ENCODE results near the gene LRRC8B.
"Not testable (repeated sequence)": the region's sequence is repeated elsewhere in the genome, so short reads cannot be mapped to it uniquely, and the experiment has no call there.

The LRRC8B gene

DNA sequence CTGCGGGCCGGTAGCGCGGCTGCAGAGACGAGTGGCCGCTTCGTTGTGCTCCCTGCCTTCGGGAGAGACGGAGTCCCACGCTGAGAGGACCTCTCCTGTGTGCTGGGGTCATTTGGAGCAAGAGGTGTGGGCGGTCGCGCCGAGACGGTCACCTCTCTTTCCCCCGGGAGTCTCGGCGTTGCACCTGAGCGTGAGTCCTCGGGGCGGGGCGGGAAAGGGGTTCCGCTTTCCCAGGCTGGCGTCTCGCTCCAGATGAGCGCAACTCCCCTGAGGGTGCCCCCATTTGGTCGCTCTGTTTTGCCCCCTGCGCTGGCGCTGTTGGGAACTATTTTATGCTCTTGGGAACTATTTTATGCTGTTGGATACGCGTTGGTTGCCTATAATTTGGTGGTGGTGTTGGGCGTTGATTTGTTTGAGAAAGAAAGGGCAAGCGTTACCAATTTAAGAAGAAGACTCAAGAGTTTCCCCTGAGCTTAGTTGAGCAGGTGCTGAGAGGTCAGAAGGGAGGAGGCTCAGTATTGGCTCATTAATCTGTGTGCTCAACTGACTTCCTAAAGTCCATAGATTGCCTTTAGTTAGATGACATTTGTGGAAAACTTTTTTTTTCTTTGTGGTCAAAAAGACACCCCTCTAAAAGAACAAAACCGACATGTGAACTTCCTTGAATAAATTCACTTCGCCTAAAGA is 683 bp downstream of the LRRC8B start:
- peak; percentile 79 for DNase-seq

DNA sequence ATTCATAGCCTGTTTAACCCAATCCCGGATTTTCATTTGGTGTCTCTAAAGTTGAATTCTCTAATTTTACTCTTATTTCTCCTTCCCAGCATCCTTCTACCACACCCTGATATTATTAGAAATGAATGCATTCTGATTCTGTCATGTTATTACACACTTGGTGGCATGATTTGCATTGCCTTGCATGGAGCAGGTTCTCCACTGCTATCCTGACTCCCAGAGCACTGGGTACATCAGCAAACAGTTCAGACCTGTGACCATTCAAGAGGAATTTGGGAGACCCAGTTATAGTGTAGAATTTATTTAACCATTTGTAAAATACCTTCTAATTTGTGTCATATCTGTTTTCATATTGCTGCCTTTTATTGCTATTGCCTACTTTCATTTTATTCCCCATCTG is 2.6 kb downstream of the LRRC8B start:
- DNase-seq = no peak

DNA sequence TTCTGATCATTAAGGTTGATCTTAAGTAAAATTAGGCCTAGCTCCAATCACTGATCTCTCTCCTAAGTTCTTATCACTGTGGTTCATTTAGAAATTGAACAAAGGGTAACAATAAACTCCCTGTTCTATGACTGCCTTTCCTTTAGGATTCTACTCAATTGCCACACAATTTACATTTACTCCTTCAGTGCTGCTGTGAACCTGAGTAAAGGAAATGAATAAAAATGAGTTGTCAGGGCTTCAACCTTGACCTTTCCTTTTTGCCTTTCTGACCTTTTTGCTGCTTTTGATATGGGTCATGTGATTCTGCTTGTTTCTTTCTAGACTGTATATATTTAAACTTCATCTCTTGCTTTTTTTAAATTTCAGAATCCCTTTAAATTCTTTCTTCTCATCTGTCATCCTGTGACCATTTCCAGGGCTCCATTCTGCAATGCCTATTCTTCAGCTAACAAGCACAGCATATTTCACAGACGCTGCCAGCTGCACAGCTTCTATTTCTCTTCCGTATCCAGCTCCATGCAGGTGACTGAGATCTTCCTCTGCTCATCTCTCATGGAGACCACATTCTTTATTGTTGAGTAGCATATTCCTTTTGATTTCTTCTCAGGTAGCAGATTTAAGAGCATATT is 3.2 kb downstream of the LRRC8B start:
- DNase-seq = no peak

DNA sequence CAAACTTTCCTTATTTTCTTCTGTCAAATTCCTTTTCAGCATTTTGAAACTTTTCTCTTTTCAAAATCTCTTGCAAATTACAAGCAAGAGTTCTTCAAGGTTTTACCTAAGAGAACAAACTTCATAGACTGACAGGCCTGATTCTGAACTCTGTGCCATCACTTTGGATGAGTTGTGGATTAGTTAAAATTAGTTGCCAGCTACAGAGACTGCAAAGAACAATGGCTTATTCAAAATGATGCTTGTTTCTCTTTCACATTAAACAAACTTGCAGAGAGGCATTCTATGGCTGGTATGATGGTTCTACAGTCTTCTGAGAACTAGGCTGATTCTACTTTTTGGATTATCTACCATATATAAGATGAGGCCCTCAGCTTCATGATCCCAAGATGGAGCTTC is 3.8 kb downstream of the LRRC8B start:
- DNase-seq = no peak

DNA sequence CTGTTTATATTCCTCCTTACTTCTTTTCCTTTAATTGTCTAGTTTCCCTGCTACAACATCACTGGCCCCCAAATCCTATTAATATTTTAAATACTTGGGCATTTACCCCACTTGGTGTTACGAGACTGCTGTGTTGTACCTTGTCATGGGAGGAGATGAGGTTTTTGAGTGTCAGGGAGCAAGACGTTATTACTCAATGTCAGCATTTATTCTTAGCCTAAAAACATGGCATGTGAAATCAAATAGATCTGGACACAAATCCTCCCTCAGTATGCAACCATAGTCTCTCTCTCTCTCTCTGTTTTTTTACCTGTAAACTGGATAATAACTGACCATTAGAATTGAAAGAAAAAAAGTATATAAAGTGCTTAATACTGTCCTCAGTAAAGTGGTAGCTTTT is 4.6 kb downstream of the LRRC8B start:
- DNase-seq = no peak

DNA sequence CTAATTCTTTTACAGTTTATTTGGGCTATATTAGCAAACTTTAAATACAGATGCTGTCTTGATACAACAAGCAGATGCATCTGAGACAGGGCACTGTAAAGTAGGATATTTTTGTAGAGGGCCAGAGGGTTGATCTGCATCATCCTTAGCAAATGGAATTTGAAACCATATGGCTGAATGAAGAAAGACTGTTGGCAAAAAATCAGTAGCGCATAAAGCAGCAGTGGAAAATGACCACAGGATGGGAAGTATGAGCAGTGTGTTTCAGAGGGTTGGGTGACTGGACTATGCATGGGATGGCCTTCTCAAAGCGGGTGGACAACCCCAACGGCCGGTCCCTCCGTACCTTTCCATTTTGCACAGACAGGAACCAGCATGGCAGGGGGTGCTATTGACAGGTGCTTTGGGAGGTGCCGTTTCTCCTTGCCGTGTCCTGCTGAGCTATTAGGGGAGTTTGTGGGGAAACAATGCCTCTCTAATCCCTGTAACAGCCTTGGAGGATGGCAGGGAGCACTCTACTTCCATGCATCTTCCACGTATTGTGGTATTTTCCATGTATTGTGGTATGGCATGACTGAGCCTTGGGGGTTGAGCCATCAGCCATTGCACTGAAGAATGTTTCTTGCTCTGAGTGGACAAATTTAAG is 5.9 kb downstream of the LRRC8B start:
- no peak for DNase-seq

DNA sequence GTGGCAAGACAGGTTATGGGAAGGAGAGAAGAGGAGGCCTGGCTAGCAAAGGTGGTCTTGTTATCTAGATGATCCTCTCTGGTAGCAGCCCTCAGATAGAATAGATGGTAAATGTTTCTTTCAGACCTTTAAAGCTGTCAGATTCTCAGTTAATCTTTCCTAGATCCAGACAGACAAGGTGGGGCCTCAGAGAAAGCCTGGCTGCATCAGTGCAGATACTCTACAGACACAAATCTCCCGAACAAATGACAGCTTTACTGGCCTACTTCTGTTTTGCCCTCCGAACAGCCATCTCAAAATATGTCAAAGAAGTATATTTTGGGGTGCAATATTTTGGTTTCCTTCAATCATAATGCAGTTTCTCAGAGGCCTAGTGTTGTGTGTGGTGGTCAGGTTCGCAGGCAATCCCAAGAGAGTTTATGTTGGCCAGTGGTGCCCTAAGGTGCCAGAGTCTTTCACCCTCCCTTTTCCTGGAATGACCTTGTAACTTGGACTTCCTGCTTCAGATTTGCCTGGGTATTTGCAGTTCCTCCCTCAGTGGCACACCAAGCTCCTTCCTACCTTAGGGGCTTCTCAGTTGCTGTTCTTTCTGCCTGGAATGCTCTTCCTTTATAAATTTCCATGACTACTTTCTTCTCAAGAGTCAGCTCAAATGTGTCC is 7.0 kb downstream of the LRRC8B start:
- no peak for DNase-seq

DNA sequence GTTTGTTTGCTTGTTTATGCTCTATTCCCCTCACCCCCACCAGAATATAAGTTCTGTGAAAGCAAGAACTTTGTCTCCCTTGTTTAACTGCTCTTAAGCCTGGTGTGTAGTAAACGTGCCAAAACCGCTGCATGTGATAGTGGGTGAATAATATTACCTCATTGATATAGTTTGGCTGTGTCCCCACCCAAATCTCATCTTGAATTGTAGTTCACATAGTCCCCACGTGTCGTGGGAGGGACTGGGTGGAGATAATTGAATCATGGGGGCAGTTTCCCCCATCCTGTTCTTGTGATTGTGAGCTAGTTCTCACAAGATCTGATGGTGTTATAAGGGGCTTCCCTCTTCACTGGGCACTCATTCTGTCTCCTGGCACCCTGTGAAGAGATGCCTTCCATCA is 7.6 kb downstream of the LRRC8B start:
- DNase-seq = no peak

DNA sequence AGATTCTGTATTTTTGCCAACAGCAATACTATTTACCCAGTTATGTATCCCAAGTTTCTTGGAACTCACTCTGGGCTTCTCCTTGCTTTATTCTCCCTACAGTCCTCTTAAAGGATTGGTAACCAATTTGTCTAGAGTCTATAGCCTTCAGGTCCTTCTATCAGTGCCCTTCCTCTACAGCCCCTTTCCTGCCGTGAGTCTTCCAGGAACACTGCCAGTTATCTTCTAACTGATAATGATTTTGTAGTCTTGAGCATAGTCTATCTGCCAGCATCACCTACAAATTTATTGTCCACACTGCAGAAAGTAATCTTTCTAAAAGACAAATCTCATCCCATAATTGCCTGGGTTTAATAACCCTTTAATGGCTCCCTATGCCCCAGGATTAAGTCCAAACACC is 8.2 kb downstream of the LRRC8B start:
- DNase-seq = no peak

DNA sequence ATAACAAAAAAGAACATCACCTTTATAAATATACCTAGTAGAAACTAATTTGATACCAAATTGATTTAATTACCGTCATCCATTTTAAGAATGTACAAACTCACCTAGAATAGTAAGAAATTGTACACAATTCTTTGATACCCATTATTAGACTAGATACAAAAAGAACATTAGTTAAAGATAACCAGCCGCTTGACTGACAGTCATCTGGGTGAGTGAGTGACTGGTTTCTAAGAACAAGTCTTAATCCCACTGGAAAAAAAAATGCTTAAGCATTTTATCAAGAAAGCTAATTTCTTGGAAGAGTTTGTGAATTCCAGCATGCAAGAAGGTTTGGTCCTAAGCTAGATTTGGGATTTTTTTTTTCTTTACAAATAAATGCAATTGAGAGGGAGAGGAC is 10.9 kb downstream of the LRRC8B start:
- no peak for DNase-seq

DNA sequence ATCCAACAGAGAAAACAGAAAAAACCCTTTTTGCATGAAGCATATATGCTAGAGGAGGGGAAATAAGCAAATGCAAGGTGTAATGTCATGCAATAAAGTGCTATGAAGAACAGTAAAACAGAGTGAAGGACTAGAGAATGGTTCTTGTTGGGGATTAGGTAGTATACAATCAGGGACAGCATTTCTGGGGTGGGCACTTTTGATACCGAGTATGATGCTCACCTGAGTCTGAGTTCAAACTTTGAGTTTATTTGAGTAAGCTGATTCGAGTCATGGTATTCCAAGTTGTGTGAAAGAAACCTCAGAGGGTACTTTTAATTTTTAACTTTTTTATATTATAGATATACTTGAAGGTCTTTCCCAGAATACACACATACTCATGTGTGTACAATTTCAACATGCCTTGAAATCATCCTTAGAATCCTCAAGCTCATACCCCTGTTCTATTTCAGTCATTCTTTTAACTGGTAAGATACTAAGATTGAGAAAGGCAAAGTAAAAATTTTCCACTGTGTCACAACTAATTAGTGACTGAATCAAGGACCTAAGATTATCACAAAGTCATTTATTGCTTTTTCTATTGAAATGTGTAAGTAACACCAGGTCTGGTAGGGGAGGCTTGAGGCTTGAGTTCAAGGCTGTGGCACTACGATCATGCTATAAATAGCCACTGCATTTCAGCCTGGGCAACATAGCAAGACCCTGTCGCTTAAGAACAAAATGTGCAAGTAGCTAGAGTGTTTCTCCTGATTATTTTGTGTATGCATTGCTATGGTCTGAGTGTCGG is 12.1 kb downstream of the LRRC8B start:
- DNase-seq = no peak

DNA sequence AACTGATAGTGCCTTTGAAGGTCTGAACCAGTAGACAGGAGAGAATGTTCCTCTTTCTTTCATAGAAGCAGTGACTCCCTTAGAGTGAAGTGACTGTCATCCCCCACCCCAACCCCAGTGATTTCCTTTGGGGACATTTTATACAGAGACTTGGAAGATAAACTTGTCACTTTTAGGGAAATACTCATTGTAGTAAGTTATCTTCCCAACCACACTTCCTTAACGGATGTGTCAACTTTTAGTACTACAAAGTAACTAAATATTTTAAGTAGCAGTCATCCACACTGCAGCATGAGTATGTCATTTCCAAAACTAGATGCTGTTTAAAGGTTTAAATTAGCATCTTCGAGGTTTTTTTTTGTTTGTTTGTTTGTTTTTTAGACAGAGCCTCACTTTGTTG is 13.7 kb downstream of the LRRC8B start:
- DNase-seq = no peak

DNA sequence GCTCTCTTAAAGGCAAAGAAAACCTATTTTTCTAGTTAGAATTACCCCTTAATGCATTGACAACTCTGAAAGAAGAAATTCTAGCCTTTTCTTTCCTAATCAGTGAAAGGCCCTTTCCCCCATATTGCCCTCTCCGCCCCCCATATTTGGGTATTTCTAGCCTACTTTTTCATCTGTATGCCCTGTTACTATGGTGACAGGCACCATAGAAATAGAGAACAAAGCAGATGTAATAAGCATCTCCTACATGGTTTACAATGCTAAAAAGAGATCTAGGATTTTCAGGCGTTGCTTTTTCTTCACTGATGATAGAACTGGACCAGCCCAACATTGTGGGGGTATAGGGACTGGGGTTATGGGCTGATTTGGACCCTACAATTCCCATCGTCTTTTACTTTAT is 14.5 kb downstream of the LRRC8B start:
- DNase-seq = no peak

DNA sequence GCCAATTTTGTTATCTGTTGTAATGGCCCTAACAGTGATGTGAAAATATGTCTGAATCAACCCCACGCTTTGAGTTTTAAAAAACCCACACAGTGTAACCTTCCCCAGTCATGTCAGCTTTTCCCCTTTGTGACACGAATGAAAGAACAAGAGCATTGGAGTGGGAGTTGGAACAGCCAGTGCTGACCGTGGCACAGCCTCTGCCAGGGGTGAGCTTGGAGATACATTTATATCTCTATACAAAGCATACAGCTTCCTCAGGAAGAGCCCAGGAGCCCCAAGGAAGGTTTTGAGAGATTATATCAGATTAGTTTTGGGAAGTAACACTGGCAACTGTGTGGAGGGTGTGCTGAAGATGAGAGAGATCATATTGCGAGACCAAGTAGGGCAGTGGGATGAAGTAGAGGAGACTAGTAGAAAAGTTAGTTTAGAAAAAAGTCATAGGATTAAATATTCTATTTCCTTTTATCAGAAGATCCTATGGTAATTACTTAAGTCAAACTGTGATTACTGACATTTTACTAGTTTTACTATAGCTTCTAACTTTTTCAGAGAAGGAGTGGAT is 15.9 kb downstream of the LRRC8B start:
- no peak for DNase-seq

DNA sequence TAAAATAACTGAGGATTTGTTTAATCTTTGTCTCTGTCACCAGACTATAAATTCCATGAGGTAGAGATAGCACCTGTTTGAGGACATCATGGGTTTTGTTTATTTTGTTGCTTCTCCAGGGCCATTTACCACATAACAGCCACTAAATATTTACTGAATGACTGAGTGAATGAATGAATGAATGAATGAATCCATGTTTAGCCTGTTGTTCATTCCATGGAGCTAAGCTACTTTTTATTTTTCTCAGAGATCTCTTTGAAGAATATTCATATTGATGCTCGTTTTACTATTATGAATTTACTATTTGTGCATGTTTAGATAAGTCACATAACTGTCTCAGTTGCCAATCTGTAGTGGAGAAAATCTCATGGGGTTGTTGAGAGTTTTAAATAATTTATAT is 17.7 kb downstream of the LRRC8B start:
- no peak for DNase-seq

DNA sequence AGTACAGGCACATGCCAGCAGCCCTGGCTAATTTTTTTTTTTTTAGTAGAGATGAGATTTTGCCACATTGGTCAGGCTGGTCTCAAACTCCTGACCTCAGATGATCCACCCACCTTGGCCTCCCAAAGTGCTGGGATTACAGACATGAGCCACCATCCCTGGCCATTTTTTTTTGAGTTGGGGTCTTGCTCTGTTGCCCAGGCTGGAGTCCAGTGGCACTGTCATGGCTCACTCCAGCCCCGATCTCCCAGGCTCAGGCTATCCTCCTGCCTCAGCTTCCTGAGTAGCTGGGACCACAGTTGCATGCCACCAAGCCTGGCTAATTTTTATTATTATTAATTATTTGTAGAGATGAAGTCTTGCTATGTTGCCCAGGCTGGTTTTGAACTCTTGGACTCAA is 19.0 kb downstream of the LRRC8B start:
- DNase-seq = not testable (repeated sequence)

DNA sequence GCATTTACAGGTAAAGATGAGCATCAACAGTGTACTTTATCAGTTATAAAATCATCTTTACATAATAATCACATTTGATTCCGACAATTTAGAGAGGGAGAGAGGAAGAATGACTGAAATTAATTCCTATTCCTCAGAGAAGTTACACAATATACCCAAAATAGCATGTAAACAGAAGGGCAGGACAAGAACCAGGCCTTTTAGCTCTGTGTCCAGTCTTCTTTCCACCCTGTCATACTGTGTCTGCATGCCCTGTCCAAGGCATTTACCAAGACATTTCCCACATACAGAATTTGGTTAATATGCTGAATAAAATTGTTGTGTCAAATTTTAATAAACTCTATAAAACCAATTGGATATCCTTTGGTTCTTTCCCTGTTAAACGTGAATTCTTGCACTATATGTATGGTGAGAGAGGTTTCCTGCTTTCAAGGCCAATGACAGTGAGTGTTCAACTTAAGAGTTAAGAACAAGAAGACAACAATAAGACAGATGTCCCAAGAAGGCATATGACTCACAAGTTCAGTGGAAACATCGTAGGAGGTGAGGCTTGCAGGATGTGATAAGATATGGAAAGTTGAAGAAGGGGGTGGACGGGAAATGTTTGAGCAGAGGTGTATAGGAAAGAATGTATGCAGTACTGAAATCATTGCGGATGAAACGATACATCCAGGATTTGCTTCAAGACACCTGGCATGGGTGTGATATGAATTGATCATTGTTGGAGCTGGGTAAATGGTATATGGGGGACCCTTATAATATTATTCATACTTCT is 20.8 kb downstream of the LRRC8B start:
- no peak for DNase-seq

DNA sequence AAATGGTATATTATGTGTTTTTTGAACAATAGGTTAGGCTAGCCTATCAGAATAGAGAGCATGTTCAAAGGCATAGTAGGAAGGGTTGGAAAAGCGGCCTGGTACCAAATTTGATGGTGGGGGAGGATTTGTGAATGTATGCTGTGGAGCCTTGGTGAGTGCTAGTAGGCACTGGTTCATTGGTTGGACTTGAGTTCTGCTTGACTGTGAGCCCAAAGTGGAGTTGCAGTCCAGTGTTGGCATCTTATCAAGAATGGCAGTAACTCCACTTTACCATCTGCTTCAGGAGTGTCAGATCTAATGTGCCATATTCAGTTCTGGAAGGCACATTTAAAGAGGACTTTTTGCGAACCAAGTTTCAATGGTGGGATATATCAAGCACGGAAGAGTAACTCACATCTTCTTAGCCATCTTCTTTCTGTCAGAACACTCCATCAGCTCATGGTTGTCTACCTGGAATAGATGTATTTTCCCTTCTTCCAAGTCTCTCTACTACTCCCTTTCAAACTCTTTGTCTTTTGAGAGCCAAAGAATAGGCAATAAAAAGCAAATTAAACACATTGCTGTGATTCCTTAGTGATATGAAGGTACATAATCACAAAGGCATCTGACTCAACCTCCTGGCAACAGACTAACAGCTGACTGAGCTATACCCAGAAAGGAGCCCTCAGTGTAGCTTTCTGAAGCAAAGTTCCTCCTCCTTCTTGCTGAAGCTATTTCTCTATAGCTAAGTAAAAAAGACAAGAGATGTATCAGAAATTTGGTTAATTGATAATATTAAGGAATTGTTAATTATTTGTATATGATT is 21.7 kb downstream of the LRRC8B start:
- DNase-seq = no peak

DNA sequence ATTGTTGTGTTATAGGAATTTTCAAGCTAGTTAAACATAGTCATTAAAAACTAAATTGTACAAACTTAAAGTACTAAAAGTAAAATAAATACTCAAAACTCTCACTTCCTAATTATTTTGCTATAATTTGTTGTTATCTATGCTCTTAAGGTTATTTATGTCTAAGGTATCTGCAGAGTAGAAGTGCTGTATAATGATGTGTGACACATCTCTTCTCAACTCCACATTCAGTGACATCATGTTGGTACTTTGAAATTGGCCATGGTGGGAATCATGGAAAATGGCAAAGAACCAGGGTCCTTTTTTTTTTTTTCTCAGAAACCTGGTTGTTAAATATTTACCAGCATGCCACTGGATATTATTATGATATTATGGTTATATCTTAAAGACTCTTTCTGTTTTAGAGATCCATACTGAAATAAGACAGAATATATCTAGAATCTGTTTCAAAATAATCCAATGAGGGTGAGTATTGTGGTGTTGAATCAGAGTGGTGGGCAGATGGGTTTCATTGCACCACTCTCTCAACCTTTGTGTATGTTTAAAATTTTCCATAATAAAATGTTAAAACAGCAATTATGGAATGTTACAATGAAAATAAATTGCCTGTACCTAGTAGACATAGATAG is 22.4 kb downstream of the LRRC8B start:
- DNase-seq = no peak

DNA sequence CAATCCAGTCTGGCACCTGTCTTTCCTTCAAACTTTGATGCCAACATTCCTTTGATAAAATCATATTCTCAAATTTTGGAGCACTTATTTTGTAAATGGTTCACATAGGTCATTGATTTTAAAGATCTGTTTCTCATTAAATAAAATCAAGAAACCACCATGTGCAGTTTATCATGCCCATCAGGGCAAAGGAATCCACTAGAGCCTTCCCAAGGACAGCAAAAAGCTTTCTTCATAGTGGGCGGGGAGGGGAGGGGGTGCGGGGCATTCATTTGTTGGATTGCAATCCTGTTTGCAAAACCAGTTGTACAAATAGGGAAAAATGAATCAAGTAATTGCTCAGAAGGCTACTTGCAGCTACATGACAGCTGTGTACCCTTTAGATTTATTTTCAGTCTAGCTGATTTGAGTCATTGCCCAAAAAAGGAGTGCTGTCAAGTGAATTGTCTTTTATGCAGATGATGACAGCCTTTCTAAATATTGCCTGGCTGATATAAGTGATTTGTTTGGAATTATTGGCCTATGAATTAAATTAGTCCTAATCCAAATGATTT is 23.0 kb downstream of the LRRC8B start:
- DNase-seq = peak; percentile 67
